ES-I3 (cell line): ENCODE data around the gene ILK.

Source experiments
- H3K36me3 ChIP-seq: 2 replicates; pipeline ENCODE4 v1.6.1; 2013; ENCODE audit warnings: mild to moderate bottlenecking, low read length, control low read depth, moderate library complexity; ENCODE audit not compliant: insufficient read depth
- H3K4me1 ChIP-seq: 2 replicates; pipeline ENCODE4 v1.6.1; 2013; ENCODE audit warnings: mild to moderate bottlenecking, control low read depth, low read length; ENCODE audit not compliant: insufficient read depth
- H3K9ac ChIP-seq: 2 replicates; pipeline ENCODE4 v1.6.1; 2013; ENCODE audit warnings: low read depth, mild to moderate bottlenecking, low read length, moderate library complexity
- H3K9me3 ChIP-seq: 2 replicates; pipeline ENCODE4 v1.6.1; 2013; ENCODE audit warnings: mild to moderate bottlenecking, low read length, moderate library complexity; ENCODE audit not compliant: control insufficient read depth, insufficient read depth

ILK gene

DNA sequence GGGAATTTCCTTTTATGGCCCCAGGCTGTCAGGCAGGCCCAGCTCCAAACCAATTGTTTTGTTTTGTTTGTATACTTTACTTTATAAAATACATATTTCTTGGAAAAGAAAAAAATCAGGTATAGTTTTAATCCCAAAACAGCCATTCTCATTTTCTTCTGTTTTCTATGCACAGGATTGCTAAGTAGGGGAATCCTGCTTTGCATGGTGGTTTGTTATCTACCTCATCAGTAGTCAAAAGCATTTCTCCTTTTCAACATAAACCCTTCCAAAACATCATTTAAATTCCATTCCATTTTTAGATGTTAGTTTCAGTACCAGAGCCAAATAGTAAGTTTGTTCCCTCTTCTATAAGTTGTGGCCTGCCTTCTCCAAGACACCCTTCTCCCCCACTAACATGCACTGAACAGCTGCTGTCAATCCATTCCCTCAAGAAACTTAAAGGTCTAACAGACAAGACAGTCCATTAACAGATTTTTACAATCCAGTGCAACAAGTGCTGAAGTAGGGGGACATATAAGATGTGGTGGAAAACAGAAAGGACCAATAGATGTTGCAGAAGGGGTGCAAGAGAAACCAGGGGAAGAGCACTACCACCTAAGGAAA, 3.7 kb downstream of the ILK start:
- H3K9ac ChIP-seq: no peak overlapping the region; the same call in 1 of the 2 replicates
- H3K4me1 ChIP-seq: peaks cover 18% of the 10 kb centered on the region
- H3K36me3 ChIP-seq: peaks cover 27% of the 10 kb centered on the region
- H3K9me3 ChIP-seq: no peaks in the 10 kb centered on the region

DNA sequence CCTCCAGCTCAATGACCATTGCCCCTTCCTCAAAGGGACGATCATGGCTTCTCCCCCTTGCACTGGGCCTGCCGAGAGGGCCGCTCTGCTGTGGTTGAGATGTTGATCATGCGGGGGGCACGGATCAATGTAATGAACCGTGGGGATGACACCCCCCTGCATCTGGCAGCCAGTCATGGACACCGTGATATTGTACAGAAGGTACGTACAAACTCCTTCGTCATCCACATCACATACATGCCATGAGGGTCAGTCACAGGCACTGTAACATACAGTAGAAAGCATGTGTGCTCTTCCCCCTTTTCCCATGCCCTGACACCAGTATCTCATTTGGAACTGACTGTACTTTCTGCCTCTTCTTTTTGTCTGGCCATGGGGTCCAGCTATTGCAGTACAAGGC, 4.4 kb downstream of the ILK start:
- Histone ChIP-seq H3K36me3 (peaks cover 27% of the 10 kb centered on the region), H3K4me1 (peaks cover 16% of the 10 kb centered on the region), H3K9me3 (no peaks in the 10 kb centered on the region), H3K9ac (no peak overlapping the region)

- no peaks in the 10 kb centered on the region for H3K9me3 ChIP-seq
- no peak overlapping the region for H3K9ac ChIP-seq
- H3K36me3 ChIP-seq: peaks cover 27% of the 10 kb centered on the region
- H3K4me1 ChIP-seq: peaks cover 21% of the 10 kb centered on the region
Observed at GRCh38 chr11:6608726-6609501, 5.3 kb downstream of the ILK start.

GRCh38 chr11:6609502-6610015, 6.0 kb downstream of the ILK start:
- Histone ChIP-seq H3K9ac (no peak overlapping the region), H3K9me3 (no peaks in the 10 kb centered on the region), H3K4me1 (peaks cover 21% of the 10 kb centered on the region), H3K36me3 (peaks cover 27% of the 10 kb centered on the region)

GRCh38 chr11:6610591-6610990, 7.0 kb downstream of the ILK start:
- H3K9ac ChIP-seq: no peak overlapping the region
- peaks cover 21% of the 10 kb centered on the region for H3K4me1 ChIP-seq
- H3K9me3 ChIP-seq: no peaks in the 10 kb centered on the region
- peaks cover 27% of the 10 kb centered on the region for H3K36me3 ChIP-seq

GRCh38 chr11:6611092-6611962, 7.8 kb downstream of the ILK start:
- Histone ChIP-seq H3K4me1 (peaks cover 19% of the 10 kb centered on the region), H3K36me3 (peaks cover 27% of the 10 kb centered on the region), H3K9me3 (no peaks in the 10 kb centered on the region), H3K9ac (peak overlapping the region; percentile 76)

GRCh38 chr11:6611963-6612212, 8.3 kb downstream of the ILK start:
- no peaks in the 10 kb centered on the region for H3K9me3 ChIP-seq
- peaks cover 27% of the 10 kb centered on the region for H3K36me3 ChIP-seq
- peaks cover 14% of the 10 kb centered on the region for H3K4me1 ChIP-seq
- H3K9ac ChIP-seq: peak overlapping the region; percentile 76

GRCh38 chr11:6612213-6613041, 8.9 kb downstream of the ILK start, which contains the start of gene TAF10:
TSS of gene TAF10 (minus strand) at chr11:6612216. CDS start at chr11:6612189, 27 bp downstream.
- no peaks in the 10 kb centered on the region for H3K9me3 ChIP-seq
- peaks cover 27% of the 10 kb centered on the region for H3K36me3 ChIP-seq
- H3K9ac ChIP-seq: peak within 1 kb of the TSS; percentile 76
- H3K4me1 ChIP-seq: peaks cover 11% of the 10 kb centered on the region

DNA sequence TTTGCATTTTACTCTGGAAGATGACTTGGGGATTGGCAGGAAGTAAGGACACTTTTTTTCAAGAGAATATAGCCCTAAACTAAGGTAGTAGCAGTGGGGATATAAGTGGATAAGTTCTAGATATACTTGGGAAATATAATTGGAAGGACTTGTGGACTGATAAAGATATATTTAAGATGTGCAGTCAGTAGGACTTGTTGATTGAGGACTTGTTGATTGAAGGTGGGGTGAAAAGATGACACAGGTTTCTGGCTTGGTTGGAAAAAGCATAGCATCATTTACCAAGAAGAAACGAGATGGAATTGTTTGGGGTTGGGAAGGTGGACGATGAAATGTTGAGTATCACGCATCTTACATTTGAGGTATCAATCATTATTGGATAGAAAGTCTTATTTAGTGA, 9.9 kb downstream of the ILK start:
- H3K4me1 ChIP-seq: peaks cover 10% of the 10 kb centered on the region
- H3K36me3 ChIP-seq: peaks cover 23% of the 10 kb centered on the region
- no peak overlapping the region for H3K9ac ChIP-seq
- no peaks in the 10 kb centered on the region for H3K9me3 ChIP-seq

DNA sequence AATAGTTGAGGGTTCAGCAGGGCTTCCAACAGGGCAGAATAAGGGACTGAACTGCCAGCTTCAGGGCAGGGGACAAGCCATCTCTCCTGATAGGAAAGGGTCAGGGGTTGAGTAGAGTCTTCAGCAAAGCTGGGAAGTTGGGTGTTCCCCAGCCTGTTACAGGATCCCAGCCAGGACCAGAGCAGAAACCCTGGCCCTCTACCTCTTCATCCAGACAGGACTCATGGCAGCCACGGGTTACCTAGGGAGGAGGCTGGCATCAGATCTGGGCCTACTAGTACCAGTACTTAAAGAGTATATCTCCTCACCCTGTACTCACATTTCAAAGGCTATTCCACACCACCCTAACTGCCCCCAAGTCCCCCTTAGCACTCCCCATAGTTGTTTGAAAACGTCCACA, 10.9 kb downstream of the ILK start:
- peaks cover 14% of the 10 kb centered on the region for H3K36me3 ChIP-seq
- H3K9me3 ChIP-seq: no peaks in the 10 kb centered on the region
- H3K4me1 ChIP-seq: peaks cover 12% of the 10 kb centered on the region
- H3K9ac ChIP-seq: no peak overlapping the region

DNA sequence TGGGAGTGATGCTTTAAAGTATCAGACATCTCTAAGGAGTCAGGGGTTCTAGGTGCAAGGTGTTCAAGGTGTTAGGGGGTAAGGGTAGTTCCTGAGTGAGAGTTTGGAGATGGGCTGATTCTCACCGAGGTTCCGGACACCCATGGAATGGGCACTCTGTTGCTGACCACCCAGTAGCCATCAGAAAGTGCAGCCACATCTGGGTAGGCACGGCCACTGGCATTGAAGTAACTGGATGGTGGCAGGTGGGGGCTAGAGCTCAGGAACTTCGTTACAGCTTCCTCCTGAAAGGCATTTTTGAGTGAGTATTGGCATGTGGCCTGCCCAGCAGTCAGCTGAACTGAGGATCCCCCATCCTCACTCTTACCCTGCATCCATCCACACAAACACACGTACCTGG, 11.5 kb downstream of the ILK start:
- Histone ChIP-seq H3K9me3 (no peaks in the 10 kb centered on the region), H3K4me1 (peaks cover 18% of the 10 kb centered on the region), H3K9ac (no peak overlapping the region), H3K36me3 (peaks cover 9% of the 10 kb centered on the region)

DNA sequence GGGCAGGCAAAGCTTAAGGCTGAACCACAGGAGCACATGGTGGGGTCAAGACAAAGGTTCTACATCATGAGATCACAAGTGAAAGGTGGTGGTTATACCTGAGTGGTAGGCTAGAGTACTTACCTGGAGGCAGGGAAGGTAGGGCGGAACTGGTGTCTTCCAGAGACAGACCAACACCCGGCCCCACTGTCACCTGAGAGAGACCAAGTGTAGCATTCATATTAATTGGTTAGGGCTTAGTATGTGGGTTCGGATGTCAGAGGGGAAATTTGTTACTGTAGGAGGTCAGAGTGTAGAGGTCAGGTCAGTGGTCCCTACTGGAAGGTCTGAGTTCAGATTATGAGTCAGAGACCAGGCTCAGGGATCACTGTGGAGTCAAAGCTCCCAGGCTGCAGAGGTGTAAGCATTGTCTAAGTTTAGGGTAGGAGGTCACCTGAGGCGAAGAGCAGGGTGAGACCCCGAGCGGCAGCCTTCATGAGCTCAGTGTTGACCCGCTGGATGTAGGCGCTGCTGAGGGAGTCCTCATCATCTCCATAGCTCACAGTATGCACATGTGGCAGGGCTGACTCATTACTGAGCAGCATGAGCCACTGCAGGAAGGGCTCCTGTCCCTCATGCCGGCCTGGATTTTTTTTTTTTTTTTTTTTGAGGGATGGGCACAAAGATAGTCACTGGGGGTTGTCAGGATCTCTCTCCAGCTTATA, 12.5 kb downstream of the ILK start:
- H3K9ac ChIP-seq: no peak overlapping the region
- no peaks in the 10 kb centered on the region for H3K36me3 ChIP-seq

GRCh38 chr11:6616596-6617250, 13.1 kb downstream of the ILK start:
- Histone ChIP-seq H3K9ac (no peak overlapping the region), H3K4me1 (peaks cover 18% of the 10 kb centered on the region), H3K36me3 (no peaks in the 10 kb centered on the region), H3K9me3 (no peaks in the 10 kb centered on the region)

More for the DNA sequence above, 12.5 kb downstream of the ILK start:
- H3K4me1 ChIP-seq: peaks cover 18% of the 10 kb centered on the region
- H3K9me3 ChIP-seq: no peaks in the 10 kb centered on the region
